SHP77 (cell line): Measurements from ENCODE around the gene JOSD1.
"Not testable (repeated sequence)": the region's sequence is repeated elsewhere in the genome, so short reads cannot be mapped to it uniquely, and the experiment has no call there.

ENCODE experiments used
- DNase-seq, 2 experiments: peaks; one replicate each; lab custom pipeline; 2025; lab: John Stamatoyannopoulos, UW

JOSD1 gene

DNA sequence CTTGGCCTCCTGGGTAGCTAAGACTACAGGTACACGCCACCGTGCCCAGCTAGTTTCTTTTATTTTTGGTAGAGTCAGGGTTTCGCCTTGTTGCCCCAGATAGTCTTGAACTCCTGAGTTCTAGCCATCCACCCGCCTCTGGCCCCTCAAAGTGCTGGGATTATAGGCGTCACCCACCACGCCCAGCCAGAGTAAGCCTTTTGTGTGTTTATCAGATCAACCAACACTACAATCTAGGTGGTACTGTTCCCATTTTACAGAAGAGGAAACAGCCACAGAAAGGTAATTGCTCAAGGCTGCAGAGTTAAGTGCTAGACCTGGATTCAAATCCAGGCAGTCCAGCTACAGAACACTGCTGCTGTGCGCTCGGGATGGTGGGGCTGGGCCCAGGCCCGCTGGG, 15.8 kb downstream of the JOSD1 start:
- DNase-seq, result no peak

DNA sequence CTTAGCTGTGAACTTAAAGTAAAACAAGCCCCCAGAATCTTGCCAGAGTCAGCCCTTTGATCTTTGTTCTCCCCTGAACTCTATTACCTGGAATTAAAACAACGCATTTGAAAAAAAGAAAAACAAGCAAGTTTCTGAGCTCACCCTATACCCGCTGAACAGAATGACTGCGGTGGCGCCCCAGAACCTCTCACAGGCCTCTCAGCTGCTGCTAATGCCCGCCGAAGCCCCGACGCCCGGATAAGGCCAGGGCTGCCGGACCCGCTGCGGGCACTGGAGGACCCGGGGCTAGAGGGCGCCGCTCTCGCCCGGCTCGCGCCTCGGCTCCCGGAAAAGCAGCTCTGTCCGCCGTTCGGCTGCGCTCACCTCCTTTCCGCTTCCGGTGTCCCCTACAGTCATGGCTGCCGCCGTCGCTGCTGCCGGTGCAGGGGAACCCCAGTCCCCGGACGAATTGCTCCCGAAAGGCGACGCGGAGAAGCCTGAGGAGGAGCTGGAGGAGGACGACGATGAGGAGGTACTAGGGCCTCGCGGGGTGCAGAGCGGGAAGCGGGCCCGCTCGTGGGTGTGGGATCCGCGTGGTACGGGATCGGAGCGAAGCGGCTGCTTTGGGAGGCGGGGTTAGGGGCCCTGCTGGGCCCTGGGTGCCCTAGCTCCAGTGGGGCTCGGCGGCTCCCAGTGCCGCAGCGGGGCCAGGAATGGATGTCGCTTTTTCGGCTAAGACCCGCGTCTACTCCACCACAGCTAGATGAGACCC, 19.0 kb downstream of the JOSD1 start, which contains the start of gene TOMM22:
Gene TOMM22, plus strand, starts transcription at position 376 of the 754 bp plus-strand sequence. Its CDS starts 22 bp downstream, at position 398.
- peak; percentile 69 to 89 for DNase-seq

DNA sequence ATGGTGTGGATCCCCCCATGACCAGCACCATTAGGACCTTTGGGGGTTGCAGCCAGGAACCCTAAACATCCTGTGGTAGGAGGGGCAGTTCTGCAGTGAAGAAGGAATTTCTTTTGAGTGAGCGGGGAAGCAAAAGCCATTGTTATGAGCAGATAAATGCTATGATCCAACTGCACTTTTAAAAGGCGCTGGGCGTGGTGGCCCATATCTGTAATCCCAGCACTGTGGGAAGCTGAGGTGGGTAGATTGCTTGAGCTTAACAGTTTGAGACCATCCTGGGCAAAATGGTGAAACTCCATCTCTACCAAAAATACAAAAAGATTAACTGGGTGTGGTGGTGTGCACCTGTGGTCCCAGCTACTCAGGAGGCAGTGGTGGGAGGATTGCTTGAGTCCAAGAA, 24.9 kb downstream of the JOSD1 start:
- DNase-seq, result no peak

DNA sequence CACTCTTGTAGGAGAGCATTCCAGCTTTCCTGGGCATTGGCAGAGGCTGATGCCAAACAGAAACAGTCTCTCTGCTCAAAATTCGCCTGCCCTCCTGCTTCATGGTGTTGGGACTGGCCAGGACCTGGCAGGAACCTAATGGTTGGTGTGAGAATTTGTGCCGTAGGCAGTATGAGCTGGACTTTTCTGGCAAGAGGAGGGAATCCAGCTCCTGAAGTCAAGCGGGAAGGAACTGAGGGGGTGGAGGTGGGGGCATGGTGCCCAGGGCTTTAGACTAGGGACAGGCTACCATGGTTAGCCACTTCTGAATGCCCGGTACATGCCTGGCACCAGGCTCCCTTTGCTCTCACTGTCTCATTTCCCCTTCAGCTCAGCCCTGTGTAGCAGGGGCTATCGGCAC, 25.9 kb downstream of the JOSD1 start:
- DNase-seq, result no peak

DNA sequence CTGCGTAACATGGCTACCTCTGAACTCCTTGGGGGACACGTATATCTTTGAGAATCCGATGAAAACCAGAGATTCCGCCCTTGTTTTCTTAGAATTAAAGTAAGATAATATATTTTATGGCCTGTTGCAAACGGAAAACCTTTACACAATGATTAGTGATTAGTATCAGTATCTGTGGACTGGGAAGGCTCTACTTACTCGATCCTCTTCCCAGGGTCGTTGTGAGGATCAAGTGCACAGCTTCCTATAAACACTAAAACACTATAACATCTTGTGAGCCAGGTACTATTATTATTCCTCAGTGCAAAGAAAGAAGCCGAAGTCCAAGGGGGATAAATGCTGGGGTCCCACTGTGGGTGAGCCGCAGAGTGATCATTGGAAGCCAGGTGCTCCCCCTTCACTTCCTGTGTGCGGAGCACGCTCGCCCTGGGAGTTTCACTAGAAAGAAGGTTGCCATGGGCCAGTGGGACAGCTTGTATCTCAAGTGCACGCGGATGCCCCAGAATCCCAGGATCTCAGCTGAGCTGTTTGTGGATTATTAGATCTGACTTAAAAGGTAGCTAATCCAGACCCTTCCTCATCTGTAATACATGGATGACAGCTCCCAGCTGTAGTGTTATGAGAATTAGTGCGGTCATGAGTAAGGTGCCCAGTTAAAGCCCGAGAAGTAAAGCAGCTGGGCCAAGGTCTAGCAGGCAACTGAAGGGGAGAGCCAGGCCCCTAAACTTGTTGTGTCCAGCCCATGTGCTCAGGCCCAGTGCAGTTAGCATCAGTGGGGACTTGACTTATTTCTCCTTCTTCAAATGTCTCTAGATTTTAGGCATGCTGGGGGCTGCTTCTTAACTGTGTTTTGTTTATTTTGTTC, 43.5 kb downstream of the JOSD1 start:
- DNase-seq, result peak; percentile 16 to 48

DNA sequence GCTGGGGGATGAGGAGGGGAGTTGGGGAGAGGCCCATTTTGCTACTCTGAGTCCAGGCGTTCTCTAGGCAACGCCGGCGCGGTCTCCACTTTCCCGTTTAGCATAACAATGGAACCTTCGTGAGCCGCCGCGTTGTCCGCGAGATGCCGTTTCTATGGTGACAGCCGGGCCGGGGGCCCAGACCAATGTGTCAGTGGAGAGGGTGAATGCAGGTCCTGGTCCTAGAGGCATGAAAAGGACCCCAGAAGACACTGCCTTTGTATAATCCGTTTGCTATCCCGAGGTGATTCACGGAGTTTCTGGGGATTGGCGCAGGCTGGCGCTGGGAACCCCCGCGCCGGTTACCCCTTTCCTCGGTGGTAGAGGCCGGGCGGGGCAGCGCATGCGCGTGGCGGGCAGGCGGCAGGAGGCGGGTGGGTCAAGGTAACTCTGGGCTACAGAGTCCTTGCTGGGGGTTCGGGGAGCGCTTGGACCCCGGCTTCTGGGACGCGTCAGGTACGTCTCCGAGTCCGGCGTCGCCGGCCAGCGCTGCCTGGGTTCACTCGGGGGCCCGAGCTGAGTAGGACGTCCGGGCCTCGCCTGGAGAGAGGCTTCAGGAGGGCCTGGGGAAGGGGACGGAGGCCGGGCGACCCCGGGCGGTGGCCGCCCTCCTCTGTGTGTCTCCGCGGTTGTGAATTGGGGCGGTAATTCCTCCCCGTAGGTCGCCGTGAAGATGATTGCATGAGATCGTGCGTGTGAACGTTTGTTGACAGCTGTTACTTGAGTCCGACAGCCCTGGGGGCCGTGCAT, 44.3 kb downstream of the JOSD1 start, which contains the start of the genes CBY1 and FAM227A:
Gene CBY1, plus strand, starts transcription at position 383 of the 789 bp plus-strand sequence. CDS start 11,417 bp downstream, outside the sequence.
Gene FAM227A, minus strand, starts transcription at position 137 of the 789 bp plus-strand sequence. CDS start 6,224 bp downstream, outside the sequence.
- peak; percentile 94 to 96 for DNase-seq

DNA sequence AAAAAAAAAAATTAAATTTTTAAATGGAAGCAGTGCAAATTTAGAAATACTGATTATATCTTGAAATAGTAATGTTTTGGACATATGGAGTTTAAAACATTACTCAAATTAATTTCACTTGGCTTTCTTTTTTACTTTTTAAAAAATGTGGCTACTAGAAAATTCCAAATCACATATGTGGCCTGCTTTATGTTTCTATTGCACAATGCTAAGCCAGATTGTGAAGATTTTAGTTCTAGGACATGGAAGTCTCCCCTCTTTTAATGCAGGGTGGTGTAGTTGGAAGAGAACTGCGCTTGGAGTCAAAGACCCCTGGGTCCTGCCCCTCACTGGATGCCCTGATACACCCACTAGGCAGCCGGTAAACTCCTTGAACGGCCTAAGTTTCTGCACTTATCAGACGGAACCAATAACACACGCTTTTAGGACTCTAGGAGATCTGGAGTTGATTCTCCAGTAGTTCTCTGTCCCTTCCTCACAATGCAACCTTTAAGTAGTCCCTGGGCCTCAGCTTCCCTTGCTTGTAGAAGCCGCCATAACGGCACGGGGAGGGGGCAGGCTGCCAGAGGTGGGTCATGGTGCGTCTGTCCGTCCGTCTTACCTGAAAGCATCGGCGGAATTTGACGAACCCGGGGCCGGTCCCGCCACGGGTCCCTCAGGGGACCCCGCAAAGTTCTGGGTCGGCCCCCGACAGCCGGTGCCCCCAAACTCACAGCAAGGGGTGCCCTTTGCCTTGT, 45.1 kb downstream of the JOSD1 start:
- DNase-seq, result peak; percentile 28 to 46

DNA sequence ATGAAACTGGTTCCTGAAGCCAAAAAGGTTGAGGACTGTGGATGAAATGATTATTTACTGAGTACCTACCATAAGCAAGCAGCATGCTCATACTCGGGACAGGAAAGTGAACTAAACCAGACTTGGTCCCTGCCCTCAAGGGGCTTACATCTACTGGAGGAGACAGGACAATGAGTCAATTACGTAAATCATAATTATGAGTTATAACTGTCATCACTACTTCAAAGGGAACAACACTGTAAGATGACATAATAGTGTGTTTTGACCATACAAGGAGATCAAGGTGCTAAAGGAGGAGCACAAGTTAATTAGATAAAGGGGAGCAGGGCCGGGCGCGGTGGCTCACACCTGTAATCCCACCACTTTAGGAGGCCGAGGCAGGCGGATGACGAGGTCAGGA, 47.0 kb downstream of the JOSD1 start:
- DNase-seq, result no peak

DNA sequence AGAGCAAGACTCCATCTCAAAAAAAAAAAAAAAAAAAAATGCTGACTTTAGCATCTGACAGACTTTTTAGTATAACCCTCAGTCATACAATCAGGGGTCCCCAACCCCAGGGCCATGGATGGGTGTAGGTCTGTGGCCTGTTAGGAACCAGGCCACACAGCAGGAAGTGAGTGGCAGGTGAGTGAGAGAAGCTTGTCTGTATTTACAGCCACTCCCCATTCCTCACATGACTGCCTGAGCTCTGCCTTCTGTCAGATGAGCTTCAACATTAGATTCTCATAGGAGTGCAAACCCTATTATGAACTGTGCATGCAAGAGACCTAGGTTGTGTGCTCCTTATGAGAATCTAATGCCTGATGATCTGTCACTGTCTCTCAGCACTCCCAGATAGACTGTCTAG, 47.9 kb downstream of the JOSD1 start:
- no peak for DNase-seq

- no peak for DNase-seq
Measured at GRCh38 chr22:38649841-38650522, 50.8 kb downstream of the JOSD1 start.

DNA sequence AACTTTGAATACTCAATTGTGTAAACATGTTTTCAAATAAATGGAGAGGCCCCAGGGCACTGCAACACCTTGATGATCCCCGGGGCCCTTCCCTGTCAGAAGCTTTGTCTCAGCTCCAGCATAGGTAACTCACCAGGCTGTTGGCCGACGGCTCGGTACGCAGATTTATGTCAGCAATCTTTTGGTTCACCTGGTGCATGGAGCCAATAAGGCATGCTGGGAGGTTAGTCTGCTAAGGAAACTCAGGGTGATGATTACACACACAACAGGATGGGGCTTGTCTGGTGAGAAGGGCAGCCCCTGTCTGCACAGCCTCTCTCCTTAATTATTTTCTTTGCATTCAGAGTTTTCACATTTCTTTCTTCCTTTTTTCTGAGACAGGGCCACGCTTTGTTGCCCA, 55.3 kb downstream of the JOSD1 start:
- no peak for DNase-seq

- not testable (repeated sequence) for DNase-seq
Measured at GRCh38 chr22:38644245-38644644, 56.5 kb downstream of the JOSD1 start.

GRCh38 chr22:38641476-38642040, 59.2 kb downstream of the JOSD1 start:
- no peak for DNase-seq

DNA sequence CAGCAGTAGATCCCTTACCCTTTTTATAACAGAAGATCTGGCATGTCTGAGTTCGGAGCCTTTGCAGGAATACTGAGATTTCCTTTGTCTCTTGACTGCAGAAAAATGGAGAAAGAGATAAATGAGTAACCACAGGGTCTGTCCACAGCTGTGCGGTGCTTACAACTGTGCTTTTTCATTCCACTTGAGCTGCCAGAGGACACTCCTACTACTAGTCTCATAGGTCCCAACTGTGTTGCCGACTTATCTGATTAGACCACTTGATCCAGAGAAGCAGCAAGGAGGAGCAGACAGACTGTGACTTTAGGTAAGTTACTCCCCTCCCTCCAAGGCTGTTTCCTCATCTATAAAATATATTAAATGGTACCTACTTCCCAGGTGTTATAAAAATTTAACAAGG, 62.0 kb downstream of the JOSD1 start:
- no peak for DNase-seq

DNA sequence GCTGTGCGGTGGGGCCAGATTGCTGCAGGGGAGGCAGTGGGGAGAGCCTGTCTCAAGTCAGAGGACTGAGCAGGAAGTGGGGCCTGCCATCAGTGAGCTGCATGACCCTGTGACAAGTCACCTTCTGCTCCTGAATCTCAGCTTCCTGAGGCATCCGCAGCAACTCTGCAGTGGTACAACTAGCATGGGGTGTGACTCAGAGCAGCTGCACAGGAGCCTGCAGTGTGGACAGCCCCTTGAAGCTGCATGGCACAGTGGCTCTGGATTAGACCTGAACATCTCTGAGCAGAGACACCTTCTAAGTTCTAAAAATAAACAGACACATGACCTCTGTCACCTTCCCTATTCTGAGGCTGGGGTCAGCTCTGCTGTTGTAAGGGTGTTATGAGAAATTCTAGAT, 62.5 kb downstream of the JOSD1 start:
- no peak for DNase-seq
